Activated CD8-positive, alpha-beta T cell treated with anti-CD3 and anti-CD28 coated beads for 36 hours (primary cell): ENCODE data around the gene RPP25L. TPM values are rescaled to one million over a fixed set of nuclear protein-coding genes. Genes with fewer than 3 reads are reported as not detected.

Experiments
- ATAC-seq: fragments of 200-7000 bp; cut with Tn5 transposase; one replicate; pipeline ENCODE4 v1.10.0; 2021; ENCODE audit warnings: mild to moderate bottlenecking, moderate library complexity
- CTCF ChIA-PET: fragments of 350-600 bp; sonication (Branson Sonifier 250); formaldehyde crosslinking; loops from one replicate; lab custom pipeline; 2021; ENCODE audit warnings: antibody characterized with exemption; lab: Charles Lee
- POLR2A ChIA-PET: fragments of 350-600 bp; sonication (Branson Sonifier 250); formaldehyde crosslinking; loops from one replicate; lab custom pipeline; 2021; ENCODE audit warnings: antibody characterized with exemption; lab: Charles Lee
- DNase-seq: peaks from one replicate; pipeline ENCODE4 v3.0.0-alpha.2; 2020
- H3K27ac Mint-ChIP-seq: one replicate; pipeline ENCODE4 v1.8.0; 2021; ENCODE audit warnings: mild to moderate bottlenecking, mixed read lengths
- H3K27me3 Mint-ChIP-seq: one replicate; pipeline ENCODE4 v1.8.0; 2021; ENCODE audit warnings: mixed read lengths
- H3K36me3 Mint-ChIP-seq: one replicate; pipeline ENCODE4 v1.8.0; 2021; ENCODE audit warnings: low read depth, mixed read lengths
- H3K4me1 Mint-ChIP-seq: one replicate; pipeline ENCODE4 v1.8.0; 2021; ENCODE audit warnings: low read depth, mixed read lengths
- H3K4me3 Mint-ChIP-seq: one replicate; pipeline ENCODE4 v1.8.0; 2021; ENCODE audit warnings: mild to moderate bottlenecking, moderate library complexity, mixed read lengths
- H3K9me3 Mint-ChIP-seq: one replicate; pipeline ENCODE4 v1.8.0; 2021; ENCODE audit warnings: mixed read lengths
- intact Hi-C: fragments of 100-400 bp; cut with micrococcal nuclease; formaldehyde crosslinking; loops from one replicate; pipeline ENCODE4 v1.10.0; 2022
- total RNA-seq, 2 experiments: library from RNA; stranded (reverse); gene quantifications; one replicate each; pipeline ENCODE4 v1.2.3, GENCODE V29; 2021
- TF ChIP-seq, protein P1 (sequence below): fragments of 200-600 bp; IDR thresholded peaks from one replicate; pipeline ENCODE4 v1.8.0; 2022; ENCODE audit warnings: antibody characterized with exemption, mild to moderate bottlenecking

RPP25L gene
- total RNA-seq, 2 experiments from 2014 or later, result 37.9 to 38.7 TPM

DNA sequence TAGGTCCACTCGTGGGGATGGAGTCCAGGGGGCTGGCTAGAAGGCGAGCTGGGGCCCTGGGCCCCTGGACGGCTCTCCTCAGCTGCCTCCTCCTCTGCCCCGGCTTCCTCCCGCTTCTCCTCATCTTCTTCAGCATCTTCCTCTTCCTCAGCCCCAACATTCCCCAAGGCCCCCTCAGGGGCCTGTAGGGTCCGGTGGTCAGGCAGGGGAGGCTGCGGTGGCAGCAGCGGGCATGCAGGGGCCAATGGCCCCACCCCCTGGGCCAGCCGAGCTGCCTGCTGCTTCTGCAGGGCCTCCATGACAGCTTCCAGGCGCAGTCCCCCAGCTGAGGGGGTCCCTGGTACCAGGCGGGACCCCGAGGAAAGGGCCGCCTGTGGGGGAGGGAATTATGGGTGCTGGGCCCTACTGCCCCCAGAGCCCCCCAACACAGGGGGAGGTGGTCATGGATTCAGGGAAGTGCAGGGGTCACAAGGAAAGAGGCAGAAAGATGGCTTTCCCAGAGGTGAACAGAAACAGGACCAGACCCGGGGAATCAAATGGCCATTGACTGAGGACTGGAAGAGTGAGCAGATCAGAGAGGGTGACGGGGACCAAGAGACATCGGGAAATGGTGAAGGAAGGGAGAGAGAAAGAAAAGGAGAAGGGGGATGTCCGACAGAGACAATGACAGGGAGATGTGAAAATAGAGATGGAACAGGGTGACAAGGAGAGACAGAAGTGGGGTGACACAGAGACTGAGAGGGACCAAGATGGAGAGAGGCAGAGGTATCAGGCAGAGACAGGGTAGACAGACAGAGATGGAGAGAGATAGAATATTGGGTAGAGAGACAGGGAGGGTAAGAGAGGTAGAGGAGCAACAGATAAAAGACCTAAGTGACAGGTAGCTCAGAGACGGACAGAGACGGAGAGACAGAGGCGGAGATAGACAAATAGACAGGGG, 16.1 kb upstream of the RPP25L start:
- Mint-ChIP-seq H3K27ac (no peak overlapping the region), H3K27me3 (peaks cover 55% of the 10 kb centered on the region), H3K4me1 (peaks cover 21% of the 10 kb centered on the region), H3K4me3 (peak overlapping the region; percentile 61), H3K36me3 (no peaks in the 10 kb centered on the region), H3K9me3 (no peaks in the 10 kb centered on the region)
- intact Hi-C loops, result no loop called here
- ChIA-PET CTCF (interaction anchor here (0.9 to 1.2 kb wide), 2 partner anchors 19 to 24 kb away, joined by 3 to 4 read pairs; partner anchors contain the start of gene GALT), POLR2A (interaction anchor here (0.7 to 1.5 kb wide), 3 partner anchors 8 to 10 kb away, joined by 3 to 5 read pairs (median 4); partner anchors contain the start of gene SIGMAR1)
- no peak for DNase-seq
- TF ChIP-seq, protein P1, sequence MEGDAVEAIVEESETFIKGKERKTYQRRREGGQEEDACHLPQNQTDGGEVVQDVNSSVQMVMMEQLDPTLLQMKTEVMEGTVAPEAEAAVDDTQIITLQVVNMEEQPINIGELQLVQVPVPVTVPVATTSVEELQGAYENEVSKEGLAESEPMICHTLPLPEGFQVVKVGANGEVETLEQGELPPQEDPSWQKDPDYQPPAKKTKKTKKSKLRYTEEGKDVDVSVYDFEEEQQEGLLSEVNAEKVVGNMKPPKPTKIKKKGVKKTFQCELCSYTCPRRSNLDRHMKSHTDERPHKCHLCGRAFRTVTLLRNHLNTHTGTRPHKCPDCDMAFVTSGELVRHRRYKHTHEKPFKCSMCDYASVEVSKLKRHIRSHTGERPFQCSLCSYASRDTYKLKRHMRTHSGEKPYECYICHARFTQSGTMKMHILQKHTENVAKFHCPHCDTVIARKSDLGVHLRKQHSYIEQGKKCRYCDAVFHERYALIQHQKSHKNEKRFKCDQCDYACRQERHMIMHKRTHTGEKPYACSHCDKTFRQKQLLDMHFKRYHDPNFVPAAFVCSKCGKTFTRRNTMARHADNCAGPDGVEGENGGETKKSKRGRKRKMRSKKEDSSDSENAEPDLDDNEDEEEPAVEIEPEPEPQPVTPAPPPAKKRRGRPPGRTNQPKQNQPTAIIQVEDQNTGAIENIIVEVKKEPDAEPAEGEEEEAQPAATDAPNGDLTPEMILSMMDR, result no peak
- no peak for ATAC-seq

- ATAC-seq (no peak), DNase-seq (no peak)
- ChIA-PET POLR2A (interaction anchor here (1.2 to 2.3 kb wide), 3 partner anchors 12 to 14 kb away, joined by 3 to 28 read pairs (median 5); partner anchors contain the start of genes RPP25L and SIGMAR1), CTCF (interaction anchor here (1.1 to 7.6 kb wide), 4 partner anchors 10 to 21 kb away, joined by 3 to 142 read pairs (median 9); partner anchors contain the start of genes GALT, RPP25L and SIGMAR1)
- no peaks in the 10 kb centered on the region for H3K9me3 Mint-ChIP-seq
- TF ChIP-seq, protein P1, result no peak
- no peak overlapping the region for H3K27ac Mint-ChIP-seq
- no peaks in the 10 kb centered on the region for H3K36me3 Mint-ChIP-seq
- peaks cover 54% of the 10 kb centered on the region for H3K27me3 Mint-ChIP-seq
- H3K4me1 Mint-ChIP-seq, result peaks cover 28% of the 10 kb centered on the region
- intact Hi-C loops, result no loop called here
- H3K4me3 Mint-ChIP-seq, result no peak overlapping the region
Observed at GRCh38 chr9:34625186-34625486, 13.2 kb upstream of the RPP25L start.

DNA sequence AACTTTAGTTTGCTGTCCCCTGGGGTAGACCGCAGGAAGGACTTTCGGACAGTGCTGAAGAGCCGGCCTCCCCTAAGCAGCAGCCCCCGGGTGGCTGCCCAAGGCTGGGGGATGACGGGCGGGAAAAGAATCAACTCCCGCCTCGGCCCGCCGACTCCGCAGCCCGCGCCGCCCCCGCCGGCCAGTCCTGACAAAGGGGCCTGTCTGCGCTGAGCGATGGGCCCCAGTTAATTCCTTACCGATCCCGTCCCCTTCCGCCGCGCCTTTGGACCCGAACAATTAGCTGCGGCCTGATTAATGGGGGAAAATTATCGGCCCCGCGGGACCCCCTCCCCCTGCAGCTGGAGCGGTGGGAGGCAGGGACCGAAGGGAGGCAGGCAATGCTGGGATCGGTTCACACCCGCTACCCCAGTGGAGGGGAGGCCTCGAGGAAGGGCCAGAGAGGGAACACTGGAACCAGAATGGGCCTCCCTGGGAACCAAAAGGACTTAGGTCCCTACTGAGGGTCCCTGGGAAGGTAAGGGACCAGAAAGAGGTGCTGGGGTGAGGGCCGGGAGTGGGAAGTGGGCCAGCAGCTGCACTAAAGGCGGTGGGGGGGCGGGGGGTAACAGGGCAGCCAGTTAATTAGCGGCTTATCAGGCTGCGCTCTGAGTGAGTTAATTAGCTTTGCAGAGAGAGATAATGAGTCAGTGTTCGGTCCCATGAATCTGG, 12.7 kb upstream of the RPP25L start:
- H3K27me3 Mint-ChIP-seq, result peaks cover 52% of the 10 kb centered on the region
- no peaks in the 10 kb centered on the region for H3K9me3 Mint-ChIP-seq
- no peaks in the 10 kb centered on the region for H3K36me3 Mint-ChIP-seq
- intact Hi-C loops, result no loop called here
- H3K27ac Mint-ChIP-seq, result no peak overlapping the region
- CTCF ChIA-PET, result interaction anchor here (1.0 to 7.6 kb wide), 5 partner anchors 11 to 22 kb away, joined by 3 to 142 read pairs (median 4); partner anchors contain the start of genes GALT, RPP25L and SIGMAR1
- peaks cover 30% of the 10 kb centered on the region for H3K4me1 Mint-ChIP-seq
- H3K4me3 Mint-ChIP-seq, result no peak overlapping the region
- ATAC-seq (no peak), DNase-seq (no peak)
- TF ChIP-seq, protein P1, result no peak
- POLR2A ChIA-PET, result interaction anchor here (1.2 to 2.3 kb wide), 2 partner anchors 11 to 13 kb away, joined by 3 to 28 read pairs; partner anchors contain the start of gene SIGMAR1

- H3K9me3 Mint-ChIP-seq, result no peaks in the 10 kb centered on the region
- H3K27ac Mint-ChIP-seq, result no peak overlapping the region
- CTCF ChIA-PET, result interaction anchor here (1.0 to 7.6 kb wide), 3 partner anchors 10 to 22 kb away, joined by 3 to 142 read pairs (median 9); partner anchors contain the start of gene SIGMAR1
- TF ChIP-seq, protein P1, result no peak
- H3K4me3 Mint-ChIP-seq, result peak overlapping the region; percentile 34
- peaks cover 47% of the 10 kb centered on the region for H3K27me3 Mint-ChIP-seq
- peaks cover 33% of the 10 kb centered on the region for H3K4me1 Mint-ChIP-seq
- DNase-seq, result peak; percentile 35
- no peak for ATAC-seq
- intact Hi-C loops, result no loop called here
- no peaks in the 10 kb centered on the region for H3K36me3 Mint-ChIP-seq
- POLR2A ChIA-PET, result interaction anchor here (1.0 to 7.3 kb wide), 2 partner anchors 12 to 23 kb away, joined by 3 to 59 read pairs; partner anchors contain the start of genes GALT and SIGMAR1
Observed at GRCh38 chr9:34623374-34624235, 11.7 kb upstream of the RPP25L start.
